Upper lobe of left lung (tissue), 6 donors: ENCODE results near the gene ABL1. TPM values are rescaled to one million over a fixed set of nuclear protein-coding genes. Genes with fewer than 3 reads are reported as not detected.

Experiments used
- ATAC-seq, 2 donors: fragments of 200-7000 bp; cut with Tn5 transposase; one replicate each; pipeline ENCODE4 v1.9.1; 2022; ENCODE audit warnings: mild to moderate bottlenecking in 2 of 2, moderate library complexity in 2 of 2; ENCODE audit not compliant: low FRiP score in 2 of 2
- DNase-seq, 2 donors: peaks; one replicate each; pipeline ENCODE4 v3.0.0-alpha.2; 2019 to 2020
- H3K27ac ChIP-seq, 4 donors: fragments of 200-600 bp; sonication (generic); one replicate each; pipeline ENCODE4 v1.5.1; 2016 to 2019
- H3K27me3 ChIP-seq, 4 donors: fragments of 200-600 bp; sonication (generic); one replicate each; pipeline ENCODE4 v1.5.1; 2017 to 2019
- H3K36me3 ChIP-seq, 4 donors: fragments of 200-600 bp; sonication (generic); one replicate each; pipeline ENCODE4 v1.5.1; 2016 to 2019
- H3K4me1 ChIP-seq, 4 donors: fragments of 200-600 bp; sonication (generic); one replicate each; pipeline ENCODE4 v1.5.1; 2018 to 2019
- H3K4me3 ChIP-seq, 4 donors: fragments of 200-600 bp; sonication (generic); one replicate each; pipeline ENCODE4 v1.5.1; 2017 to 2019; ENCODE audit warnings: mild to moderate bottlenecking in 2 of 4, moderate library complexity in 1 of 4
- H3K9me3 ChIP-seq, 4 donors: fragments of 200-600 bp; sonication (generic); one replicate each; pipeline ENCODE4 v1.5.1; 2018 to 2019
- CTCF ChIP-seq, 6 experiments: fragments of 450-650 bp in 4 of 6; fragments of 200-600 bp in 2 of 6; sonication (generic) in 2 of 6; IDR thresholded peaks; one replicate each; pipeline ENCODE4 v1.5.1; 2016 to 2019; ENCODE audit warnings: antibody characterized with exemption in 6 of 6
- EP300 ChIP-seq, 4 donors: sonication (generic); formaldehyde crosslinking; IDR thresholded peaks; one replicate each; pipeline ENCODE4 v1.5.1; 2017; ENCODE audit warnings: antibody characterized with exemption in 4 of 4, control low read depth in 2 of 4
- POLR2A ChIP-seq, 4 donors: fragments of 450-650 bp; IDR thresholded peaks; one replicate each; pipeline ENCODE4 v1.5.1; 2016 to 2017; ENCODE audit warnings: antibody characterized with exemption in 4 of 4, mild to moderate bottlenecking in 2 of 4
- POLR2AphosphoS5 ChIP-seq, 2 donors: sonication (generic); formaldehyde crosslinking; IDR thresholded peaks; one replicate each; pipeline ENCODE4 v1.5.1; 2017; ENCODE audit warnings: antibody characterized with exemption in 2 of 2
- WGBS, 2 donors: methylation state at CpG; one replicate each; pipeline ENCODE4 v1.1.5; 2017 to 2018; 5-methylcytosine and 5-hydroxymethylcytosine counted together
- total RNA-seq, 6 donors: library from RNA; depleted of rRNA in 4 of 6; stranded (reverse); fragments of >200 nt in 4 of 6; gene quantifications; one replicate each; pipeline versions ENCODE4 v1.1.0 to v1.2.1, GENCODE V29; 2016 to 2021
- donor health status: DM: no; HTN: no; CAD: no; lungs with moderate emphysema.
- donor health status: DM: no; HTN: yes; CAD: no; lungs with severe emphysema.

Gene ABL1
- total RNA-seq, 6 donors from 2014 or later, result 39.8 to 56.5 (median 47.0) TPM

DNA sequence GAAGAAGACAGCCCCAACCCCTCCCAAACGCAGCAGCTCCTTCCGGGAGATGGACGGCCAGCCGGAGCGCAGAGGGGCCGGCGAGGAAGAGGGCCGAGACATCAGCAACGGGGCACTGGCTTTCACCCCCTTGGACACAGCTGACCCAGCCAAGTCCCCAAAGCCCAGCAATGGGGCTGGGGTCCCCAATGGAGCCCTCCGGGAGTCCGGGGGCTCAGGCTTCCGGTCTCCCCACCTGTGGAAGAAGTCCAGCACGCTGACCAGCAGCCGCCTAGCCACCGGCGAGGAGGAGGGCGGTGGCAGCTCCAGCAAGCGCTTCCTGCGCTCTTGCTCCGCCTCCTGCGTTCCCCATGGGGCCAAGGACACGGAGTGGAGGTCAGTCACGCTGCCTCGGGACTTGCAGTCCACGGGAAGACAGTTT is 49.1 kb downstream of the ABL1 start:
- peaks cover 35 to 100% (median 88%) of the 10 kb centered on the region in 4 donors for H3K36me3 ChIP-seq
- WGBS, 2 donors, result 95% methylated on average over 21 of the region's 25 CpGs; no CpG with 5 or more reads in 1 of the 2 donors
- H3K27me3 ChIP-seq, result no peaks in the 10 kb centered on the region
- H3K9me3 ChIP-seq, result no peaks in the 10 kb centered on the region
- TF ChIP-seq EP300 (IDR thresholded peaks at IDR 0.05), result no peak
- DNase-seq (peak in 1 of 2 donors; percentile 73), ATAC-seq (no peak)
- H3K27ac ChIP-seq, result no peak overlapping the region
- H3K4me1 ChIP-seq, result no peaks in the 10 kb centered on the region
- H3K4me3 ChIP-seq, result no peak overlapping the region

DNA sequence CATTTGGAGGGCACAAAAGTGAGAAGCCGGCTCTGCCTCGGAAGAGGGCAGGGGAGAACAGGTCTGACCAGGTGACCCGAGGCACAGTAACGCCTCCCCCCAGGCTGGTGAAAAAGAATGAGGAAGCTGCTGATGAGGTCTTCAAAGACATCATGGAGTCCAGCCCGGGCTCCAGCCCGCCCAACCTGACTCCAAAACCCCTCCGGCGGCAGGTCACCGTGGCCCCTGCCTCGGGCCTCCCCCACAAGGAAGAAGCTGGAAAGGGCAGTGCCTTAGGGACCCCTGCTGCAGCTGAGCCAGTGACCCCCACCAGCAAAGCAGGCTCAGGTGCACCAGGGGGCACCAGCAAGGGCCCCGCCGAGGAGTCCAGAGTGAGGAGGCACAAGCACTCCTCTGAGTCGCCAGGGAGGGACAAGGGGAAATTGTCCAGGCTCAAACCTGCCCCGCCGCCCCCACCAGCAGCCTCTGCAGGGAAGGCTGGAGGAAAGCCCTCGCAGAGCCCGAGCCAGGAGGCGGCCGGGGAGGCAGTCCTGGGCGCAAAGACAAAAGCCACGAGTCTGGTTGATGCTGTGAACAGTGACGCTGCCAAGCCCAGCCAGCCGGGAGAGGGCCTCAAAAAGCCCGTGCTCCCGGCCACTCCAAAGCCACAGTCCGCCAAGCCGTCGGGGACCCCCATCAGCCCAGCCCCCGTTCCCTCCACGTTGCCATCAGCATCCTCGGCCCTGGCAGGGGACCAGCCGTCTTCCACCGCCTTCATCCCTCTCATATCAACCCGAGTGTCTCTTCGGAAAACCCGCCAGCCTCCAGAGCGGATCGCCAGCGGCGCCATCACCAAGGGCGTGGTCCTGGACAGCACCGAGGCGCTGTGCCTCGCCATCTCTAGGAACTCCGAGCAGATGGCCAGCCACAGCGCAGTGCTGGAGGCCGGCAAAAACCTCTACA is 49.8 kb downstream of the ABL1 start:
- ATAC-seq, result no peak
- 90 to 93% methylated on average over 40 to 47 of the region's 47 CpGs for WGBS, 2 donors
- no peak for TF ChIP-seq CTCF (IDR thresholded peaks at IDR 0.05)
- TF ChIP-seq POLR2A (IDR thresholded peaks at IDR 0.05), result no peak
- no peak for TF ChIP-seq POLR2AphosphoS5 (IDR thresholded peaks at IDR 0.05)
- no peak for TF ChIP-seq EP300 (IDR thresholded peaks at IDR 0.05)
- H3K4me1 ChIP-seq, result no peaks in the 10 kb centered on the region
- H3K27me3 ChIP-seq, result no peaks in the 10 kb centered on the region
- no peaks in the 10 kb centered on the region for H3K9me3 ChIP-seq
- no peak overlapping the region for H3K27ac ChIP-seq
- H3K4me3 ChIP-seq, result no peak overlapping the region
- H3K36me3 ChIP-seq, result peaks cover 35 to 100% (median 86%) of the 10 kb centered on the region in 4 donors
- DNase-seq, result peak in 1 of 2 donors; percentile 79

DNA sequence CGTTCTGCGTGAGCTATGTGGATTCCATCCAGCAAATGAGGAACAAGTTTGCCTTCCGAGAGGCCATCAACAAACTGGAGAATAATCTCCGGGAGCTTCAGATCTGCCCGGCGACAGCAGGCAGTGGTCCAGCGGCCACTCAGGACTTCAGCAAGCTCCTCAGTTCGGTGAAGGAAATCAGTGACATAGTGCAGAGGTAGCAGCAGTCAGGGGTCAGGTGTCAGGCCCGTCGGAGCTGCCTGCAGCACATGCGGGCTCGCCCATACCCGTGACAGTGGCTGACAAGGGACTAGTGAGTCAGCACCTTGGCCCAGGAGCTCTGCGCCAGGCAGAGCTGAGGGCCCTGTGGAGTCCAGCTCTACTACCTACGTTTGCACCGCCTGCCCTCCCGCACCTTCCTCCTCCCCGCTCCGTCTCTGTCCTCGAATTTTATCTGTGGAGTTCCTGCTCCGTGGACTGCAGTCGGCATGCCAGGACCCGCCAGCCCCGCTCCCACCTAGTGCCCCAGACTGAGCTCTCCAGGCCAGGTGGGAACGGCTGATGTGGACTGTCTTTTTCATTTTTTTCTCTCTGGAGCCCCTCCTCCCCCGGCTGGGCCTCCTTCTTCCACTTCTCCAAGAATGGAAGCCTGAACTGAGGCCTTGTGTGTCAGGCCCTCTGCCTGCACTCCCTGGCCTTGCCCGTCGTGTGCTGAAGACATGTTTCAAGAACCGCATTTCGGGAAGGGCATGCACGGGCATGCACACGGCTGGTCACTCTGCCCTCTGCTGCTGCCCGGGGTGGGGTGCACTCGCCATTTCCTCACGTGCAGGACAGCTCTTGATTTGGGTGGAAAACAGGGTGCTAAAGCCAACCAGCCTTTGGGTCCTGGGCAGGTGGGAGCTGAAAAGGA is 50.7 kb downstream of the ABL1 start:
- Histone ChIP-seq H3K27ac (no peak overlapping the region), H3K4me3 (no peak overlapping the region), H3K36me3 (peaks cover 27 to 100% (median 84%) of the 10 kb centered on the region in 4 donors), H3K9me3 (no peaks in the 10 kb centered on the region), H3K27me3 (no peaks in the 10 kb centered on the region), H3K4me1 (no peaks in the 10 kb centered on the region)
- TF ChIP-seq POLR2AphosphoS5 (IDR thresholded peaks at IDR 0.05) (no peak), POLR2A (IDR thresholded peaks at IDR 0.05) (no peak), CTCF (IDR thresholded peaks at IDR 0.05) (no peak), EP300 (IDR thresholded peaks at IDR 0.05) (no peak)
- ATAC-seq (no peak), DNase-seq (peak in 1 of 2 donors; percentile 68)
- WGBS, 2 donors, result 90 to 93% methylated on average over 32 to 35 of the region's 35 CpGs

GRCh38 chr9:130886981-130887380 is 51.9 kb downstream of the ABL1 start:
- ATAC-seq (no peak), DNase-seq (no peak)
- TF ChIP-seq EP300 (IDR thresholded peaks at IDR 0.05), result no peak
- no peak overlapping the region for H3K4me3 ChIP-seq
- H3K4me1 ChIP-seq, result no peaks in the 10 kb centered on the region
- no peak overlapping the region for H3K27ac ChIP-seq
- no peaks in the 10 kb centered on the region for H3K27me3 ChIP-seq
- H3K9me3 ChIP-seq, result no peaks in the 10 kb centered on the region
- WGBS, 2 donors, result 88 to 95% methylated on average over 23 of the region's 23 CpGs
- H3K36me3 ChIP-seq, result peaks cover 20 to 99% (median 71%) of the 10 kb centered on the region in 4 donors

DNA sequence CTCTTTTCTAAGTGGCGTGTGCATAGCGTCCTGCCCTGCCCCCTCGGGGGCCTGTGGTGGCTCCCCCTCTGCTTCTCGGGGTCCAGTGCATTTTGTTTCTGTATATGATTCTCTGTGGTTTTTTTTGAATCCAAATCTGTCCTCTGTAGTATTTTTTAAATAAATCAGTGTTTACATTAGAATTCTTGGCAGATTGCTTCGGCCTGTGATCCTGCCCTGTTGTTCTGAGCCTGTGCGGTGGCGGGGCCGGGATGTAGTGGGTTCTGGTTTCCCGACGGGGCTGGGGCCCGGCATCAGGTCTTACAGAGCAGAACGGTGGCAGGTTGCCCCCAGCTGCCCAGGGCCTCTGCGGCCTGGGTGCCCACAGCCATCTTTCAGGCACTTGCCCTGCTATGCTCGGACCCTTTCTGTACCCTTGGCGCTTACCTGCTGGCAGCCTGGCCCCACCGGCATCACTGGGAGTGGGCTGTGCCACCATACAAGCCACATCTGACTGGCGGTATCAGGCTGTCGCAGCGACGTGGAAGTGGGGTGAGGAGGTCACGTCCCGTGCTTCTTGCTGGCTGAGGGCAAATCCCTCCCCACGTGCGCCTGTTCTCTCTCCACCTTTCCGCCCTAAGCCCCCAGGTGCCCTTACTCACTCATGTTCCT is 52.6 kb downstream of the ABL1 start:
- TF ChIP-seq EP300 (IDR thresholded peaks at IDR 0.05) (no peak), POLR2A (IDR thresholded peaks at IDR 0.05) (no peak), POLR2AphosphoS5 (IDR thresholded peaks at IDR 0.05) (no peak), CTCF (IDR thresholded peaks at IDR 0.05) (no peak)
- Histone ChIP-seq H3K4me3 (no peak overlapping the region), H3K9me3 (no peaks in the 10 kb centered on the region), H3K27ac (no peak overlapping the region), H3K27me3 (no peaks in the 10 kb centered on the region), H3K4me1 (no peaks in the 10 kb centered on the region), H3K36me3 (peaks cover 20 to 99% (median 69%) of the 10 kb centered on the region in 4 donors)
- 78 to 86% methylated on average over 8 to 25 of the region's 25 CpGs for WGBS, 2 donors
- DNase-seq (no peak), ATAC-seq (no peak)
